Measurements from ENCODE around the gene OXCT1.

DNA sequence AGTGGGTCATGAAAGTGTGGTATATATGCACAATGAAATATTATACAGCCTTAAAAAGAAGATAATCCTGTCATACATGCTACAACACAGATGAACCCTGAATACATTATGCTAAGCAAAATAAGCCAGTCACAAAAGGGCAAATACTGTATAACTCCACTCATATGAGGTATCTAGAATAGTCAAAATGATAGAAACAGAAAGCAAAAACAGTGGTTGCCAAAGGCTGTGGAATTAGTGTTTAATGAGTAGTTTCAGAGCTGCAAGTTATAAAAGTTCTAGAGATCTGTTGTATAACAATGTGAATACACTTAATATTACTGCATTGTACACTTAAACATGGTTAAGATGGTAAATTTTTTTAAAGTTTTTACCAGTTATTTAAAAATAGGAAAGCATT is 135.0 kb downstream of the OXCT1 start:
- TF ChIP-seq, protein P1, sequence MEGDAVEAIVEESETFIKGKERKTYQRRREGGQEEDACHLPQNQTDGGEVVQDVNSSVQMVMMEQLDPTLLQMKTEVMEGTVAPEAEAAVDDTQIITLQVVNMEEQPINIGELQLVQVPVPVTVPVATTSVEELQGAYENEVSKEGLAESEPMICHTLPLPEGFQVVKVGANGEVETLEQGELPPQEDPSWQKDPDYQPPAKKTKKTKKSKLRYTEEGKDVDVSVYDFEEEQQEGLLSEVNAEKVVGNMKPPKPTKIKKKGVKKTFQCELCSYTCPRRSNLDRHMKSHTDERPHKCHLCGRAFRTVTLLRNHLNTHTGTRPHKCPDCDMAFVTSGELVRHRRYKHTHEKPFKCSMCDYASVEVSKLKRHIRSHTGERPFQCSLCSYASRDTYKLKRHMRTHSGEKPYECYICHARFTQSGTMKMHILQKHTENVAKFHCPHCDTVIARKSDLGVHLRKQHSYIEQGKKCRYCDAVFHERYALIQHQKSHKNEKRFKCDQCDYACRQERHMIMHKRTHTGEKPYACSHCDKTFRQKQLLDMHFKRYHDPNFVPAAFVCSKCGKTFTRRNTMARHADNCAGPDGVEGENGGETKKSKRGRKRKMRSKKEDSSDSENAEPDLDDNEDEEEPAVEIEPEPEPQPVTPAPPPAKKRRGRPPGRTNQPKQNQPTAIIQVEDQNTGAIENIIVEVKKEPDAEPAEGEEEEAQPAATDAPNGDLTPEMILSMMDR (IDR thresholded peaks at IDR 0.05): no peak
- TF ChIP-seq EZH2phosphoT487 (IDR thresholded peaks at IDR 0.05): no peak
